ENCODE data around the gene PTH1R. TPM values are rescaled to one million over a fixed set of nuclear protein-coding genes. Genes with fewer than 3 reads are reported as not detected.

The PTH1R gene
- total RNA-seq, 1 donor from 2014 or later = 36.4 TPM

DNA sequence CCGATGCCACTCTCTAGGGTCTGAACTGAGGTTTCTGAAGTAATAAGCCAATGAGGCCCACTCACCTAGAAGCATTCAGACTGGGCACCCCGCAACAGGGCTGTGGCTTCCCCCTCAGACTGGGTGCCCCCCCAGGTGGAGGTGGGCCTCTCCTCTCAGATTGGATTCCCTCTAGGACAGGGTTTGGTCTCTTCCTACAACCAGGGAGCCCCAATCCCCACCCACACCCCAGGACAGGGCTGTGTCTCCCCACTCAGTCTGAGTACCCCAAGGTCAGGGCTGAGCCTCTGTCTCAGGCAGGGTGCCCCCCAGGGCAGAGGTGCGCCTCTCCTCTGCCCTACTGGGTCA lies 27.7 kb downstream of the PTH1R start:
- no peak for DNase-seq (ENCODE audit: low spot score in 2 of 2, unreplicated experiment in 2 of 2)
- TF ChIP-seq, protein P1, sequence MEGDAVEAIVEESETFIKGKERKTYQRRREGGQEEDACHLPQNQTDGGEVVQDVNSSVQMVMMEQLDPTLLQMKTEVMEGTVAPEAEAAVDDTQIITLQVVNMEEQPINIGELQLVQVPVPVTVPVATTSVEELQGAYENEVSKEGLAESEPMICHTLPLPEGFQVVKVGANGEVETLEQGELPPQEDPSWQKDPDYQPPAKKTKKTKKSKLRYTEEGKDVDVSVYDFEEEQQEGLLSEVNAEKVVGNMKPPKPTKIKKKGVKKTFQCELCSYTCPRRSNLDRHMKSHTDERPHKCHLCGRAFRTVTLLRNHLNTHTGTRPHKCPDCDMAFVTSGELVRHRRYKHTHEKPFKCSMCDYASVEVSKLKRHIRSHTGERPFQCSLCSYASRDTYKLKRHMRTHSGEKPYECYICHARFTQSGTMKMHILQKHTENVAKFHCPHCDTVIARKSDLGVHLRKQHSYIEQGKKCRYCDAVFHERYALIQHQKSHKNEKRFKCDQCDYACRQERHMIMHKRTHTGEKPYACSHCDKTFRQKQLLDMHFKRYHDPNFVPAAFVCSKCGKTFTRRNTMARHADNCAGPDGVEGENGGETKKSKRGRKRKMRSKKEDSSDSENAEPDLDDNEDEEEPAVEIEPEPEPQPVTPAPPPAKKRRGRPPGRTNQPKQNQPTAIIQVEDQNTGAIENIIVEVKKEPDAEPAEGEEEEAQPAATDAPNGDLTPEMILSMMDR (IDR thresholded peaks at IDR 0.05; ENCODE audit: unreplicated experiment) = no peak
- H3K27ac Mint-ChIP-seq = no peak overlapping the region
- no peak overlapping the region for H3K4me3 Mint-ChIP-seq
- no peaks in the 10 kb centered on the region for H3K27me3 Mint-ChIP-seq (ENCODE audit: low read depth)
- no peaks in the 10 kb centered on the region for H3K36me3 Mint-ChIP-seq
- no peaks in the 10 kb centered on the region for H3K9me3 Mint-ChIP-seq
- peaks cover 4% of the 10 kb centered on the region for H3K4me1 Mint-ChIP-seq

DNA sequence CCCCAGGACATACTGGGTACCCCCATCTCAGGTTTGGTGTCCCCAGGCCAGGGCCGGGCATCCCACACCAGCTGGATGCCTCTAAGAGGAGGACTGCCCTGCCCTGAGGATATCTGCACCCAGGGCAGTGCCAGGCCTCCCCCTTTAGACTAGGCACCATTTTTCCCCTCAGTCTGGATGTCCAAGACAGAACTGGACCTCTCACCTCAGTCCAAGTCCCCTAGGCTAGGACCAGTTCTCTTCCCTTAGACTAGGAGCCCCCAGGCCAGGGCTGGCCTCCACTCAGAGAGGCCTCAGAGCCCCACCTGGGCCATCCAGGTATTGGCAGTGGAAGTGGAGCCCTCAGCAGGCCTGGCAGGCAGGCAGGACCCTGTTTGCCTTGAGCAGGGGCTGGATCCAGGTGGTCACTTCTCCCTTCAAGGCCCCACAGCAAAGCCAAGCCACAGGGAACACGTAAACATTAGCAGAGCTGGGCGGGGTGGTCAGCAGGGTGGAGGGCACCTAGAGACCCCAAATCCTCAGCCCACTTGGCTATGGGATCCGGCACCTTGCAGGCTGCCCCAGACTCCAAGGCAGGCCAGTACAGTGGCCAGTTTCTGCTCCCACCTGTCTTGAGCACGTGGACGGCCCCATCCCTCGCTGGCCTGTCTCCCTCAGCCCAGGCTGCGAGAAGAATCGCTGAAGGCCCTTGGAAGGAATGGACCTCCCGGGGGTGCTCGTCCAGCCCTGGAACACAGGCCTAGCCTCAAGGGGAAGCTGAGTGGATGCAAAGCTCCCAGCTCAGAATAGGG lies 28.3 kb downstream of the PTH1R start:
- Mint-ChIP-seq H3K27ac (no peak overlapping the region), H3K27me3 (ENCODE audit: low read depth) (no peaks in the 10 kb centered on the region), H3K4me3 (no peak overlapping the region), H3K4me1 (peaks cover 4% of the 10 kb centered on the region), H3K9me3 (no peaks in the 10 kb centered on the region), H3K36me3 (no peaks in the 10 kb centered on the region)
- TF ChIP-seq, protein P1 (IDR thresholded peaks at IDR 0.05; ENCODE audit: unreplicated experiment) = no peak
- no peak for DNase-seq (ENCODE audit: low spot score in 2 of 2, unreplicated experiment in 2 of 2)

DNA sequence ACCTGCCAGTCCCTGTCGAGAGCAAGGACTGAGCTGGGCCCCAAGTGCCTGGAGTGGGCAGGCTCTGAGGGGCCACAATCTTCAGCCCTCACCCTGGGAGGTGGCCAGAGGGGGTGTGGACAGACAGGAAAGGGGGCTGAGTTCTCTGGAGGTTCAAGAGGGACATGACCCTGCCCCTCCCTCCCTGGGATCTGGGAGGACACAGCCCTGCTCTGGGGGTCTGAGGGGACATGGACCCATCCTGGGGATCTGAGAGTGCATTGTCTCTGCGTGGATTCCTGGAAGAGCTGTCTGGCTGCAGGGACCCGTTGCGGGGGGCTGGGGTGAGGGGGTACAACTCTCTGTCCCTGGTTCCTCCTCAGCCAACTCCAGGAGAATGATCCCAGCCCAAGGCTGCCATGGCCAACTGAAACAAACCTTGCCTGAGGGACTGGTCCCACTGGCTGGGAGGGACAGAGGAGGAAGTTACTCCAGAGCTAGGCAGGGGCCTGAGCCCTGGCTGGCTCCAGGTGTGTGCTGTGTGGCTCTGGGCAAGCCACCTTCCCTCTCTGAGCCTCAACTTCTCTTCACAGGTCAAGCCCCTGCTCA lies 29.0 kb downstream of the PTH1R start:
- H3K27me3 Mint-ChIP-seq (ENCODE audit: low read depth) = no peaks in the 10 kb centered on the region
- no peak overlapping the region for H3K4me3 Mint-ChIP-seq
- DNase-seq (ENCODE audit: low spot score in 2 of 2, unreplicated experiment in 2 of 2) = no peak
- no peaks in the 10 kb centered on the region for H3K36me3 Mint-ChIP-seq
- H3K9me3 Mint-ChIP-seq = no peaks in the 10 kb centered on the region
- H3K27ac Mint-ChIP-seq = no peak overlapping the region
- TF ChIP-seq, protein P1 (IDR thresholded peaks at IDR 0.05; ENCODE audit: unreplicated experiment) = no peak
- H3K4me1 Mint-ChIP-seq = peaks cover 4% of the 10 kb centered on the region

DNA sequence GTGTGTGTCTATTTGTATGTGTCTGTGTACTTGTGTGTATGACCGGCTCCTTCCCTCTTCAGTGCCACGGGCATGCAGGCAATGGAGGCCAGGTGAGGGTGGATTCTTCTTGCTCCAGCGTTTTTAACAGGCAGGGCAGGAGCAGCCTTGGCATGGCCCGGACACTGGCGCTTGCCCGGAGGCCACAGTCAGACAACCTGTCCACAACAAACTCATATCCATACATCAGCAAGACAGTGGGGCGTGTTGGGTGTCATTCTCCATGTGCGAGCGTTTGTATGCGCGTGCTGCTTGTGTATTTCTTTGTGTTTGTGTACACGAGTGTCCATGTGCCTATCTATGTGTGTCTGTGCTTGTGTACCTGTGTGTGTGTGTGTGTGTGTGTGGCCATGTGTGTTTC lies 29.8 kb downstream of the PTH1R start:
- Mint-ChIP-seq H3K4me3 (no peak overlapping the region), H3K4me1 (peaks cover 4% of the 10 kb centered on the region), H3K36me3 (no peaks in the 10 kb centered on the region), H3K27me3 (ENCODE audit: low read depth) (no peaks in the 10 kb centered on the region), H3K9me3 (no peaks in the 10 kb centered on the region), H3K27ac (no peak overlapping the region)
- TF ChIP-seq, protein P1 (IDR thresholded peaks at IDR 0.05; ENCODE audit: unreplicated experiment) = no peak
- no peak for DNase-seq (ENCODE audit: low spot score in 2 of 2, unreplicated experiment in 2 of 2)

DNA sequence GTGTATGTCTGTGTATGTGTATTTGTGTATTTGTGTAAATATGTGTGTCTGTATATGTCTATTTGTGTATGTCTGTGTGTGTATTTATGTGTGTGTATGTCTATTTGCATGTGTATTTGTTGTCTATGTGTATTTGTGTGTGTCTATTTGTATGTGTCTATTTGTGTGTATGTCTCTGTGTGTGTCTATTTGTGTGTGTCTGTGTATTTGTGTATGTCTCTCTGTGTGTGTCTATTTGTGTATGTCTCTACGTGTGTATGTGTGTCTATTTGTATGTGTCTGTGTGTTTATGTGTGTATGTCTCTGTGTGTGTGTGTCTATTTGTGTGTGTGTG lies 30.4 kb downstream of the PTH1R start:
- peaks cover 4% of the 10 kb centered on the region for H3K4me1 Mint-ChIP-seq
- H3K27me3 Mint-ChIP-seq (ENCODE audit: low read depth) = no peaks in the 10 kb centered on the region
- no peaks in the 10 kb centered on the region for H3K36me3 Mint-ChIP-seq
- no peaks in the 10 kb centered on the region for H3K9me3 Mint-ChIP-seq
- no peak overlapping the region for H3K4me3 Mint-ChIP-seq
- H3K27ac Mint-ChIP-seq = no peak overlapping the region
- DNase-seq (ENCODE audit: low spot score in 2 of 2, unreplicated experiment in 2 of 2) = no peak
- TF ChIP-seq, protein P1 (IDR thresholded peaks at IDR 0.05; ENCODE audit: unreplicated experiment) = no peak

Measured in mesothelial cell of epicardium (in vitro differentiated cells).